NCI-H2029 treated with DMSO at 0.1 percent for 48 hours (cell line): ENCODE results near the gene NINL.

Experiments
- DNase-seq: peaks from one replicate; lab custom pipeline; 2025; lab: John Stamatoyannopoulos, UW

The NINL gene

GRCh38 chr20:25464501-25465242, 120.7 kb downstream of the NINL start:
- no peak for DNase-seq

GRCh38 chr20:25461786-25462545, 123.4 kb downstream of the NINL start:
- DNase-seq: no peak

GRCh38 chr20:25461281-25461650, 124.1 kb downstream of the NINL start:
- DNase-seq: no peak

- no peak for DNase-seq
Observed at GRCh38 chr20:25460566-25461280, 124.6 kb downstream of the NINL start.

GRCh38 chr20:25459916-25460535, 125.3 kb downstream of the NINL start:
- no peak for DNase-seq

GRCh38 chr20:25459111-25459830, 126.1 kb downstream of the NINL start:
- no peak for DNase-seq

GRCh38 chr20:25457886-25458680, 127.2 kb downstream of the NINL start:
- DNase-seq: no peak

GRCh38 chr20:25454153-25454900, 131.0 kb downstream of the NINL start:
- no peak for DNase-seq

GRCh38 chr20:25453035-25453810, 132.1 kb downstream of the NINL start:
- no peak for DNase-seq

GRCh38 chr20:25452333-25452732, 133.0 kb downstream of the NINL start:
- DNase-seq: no peak

GRCh38 chr20:25447671-25448070, 137.7 kb downstream of the NINL start:
- no peak for DNase-seq

GRCh38 chr20:25444556-25444955, 140.8 kb downstream of the NINL start:
- DNase-seq: no peak

GRCh38 chr20:25439328-25439727, 146.0 kb downstream of the NINL start:
- no peak for DNase-seq

GRCh38 chr20:25437153-25437581, 148.2 kb downstream of the NINL start:
- no peak for DNase-seq

GRCh38 chr20:25424536-25424935, 160.8 kb downstream of the NINL start:
- no peak for DNase-seq

GRCh38 chr20:25422032-25422431, 163.3 kb downstream of the NINL start:
- DNase-seq: no peak

- DNase-seq: no peak
Observed at GRCh38 chr20:25421102-25421501, 164.2 kb downstream of the NINL start.

- no peak for DNase-seq
Observed at GRCh38 chr20:25418776-25419175, 166.6 kb downstream of the NINL start.

- DNase-seq: no peak
Observed at GRCh38 chr20:25408890-25409289, 176.4 kb downstream of the NINL start.
